ENCODE data around the gene VWA3B. TPM values are rescaled to one million over a fixed set of nuclear protein-coding genes. Genes with fewer than 3 reads are reported as not detected.

The VWA3B gene
- total and polyA plus RNA-seq, 8 donors, result 0.03 to 134 (median 2.2) TPM; not detected in 2

- intact Hi-C loops (cut with DNase I; ENCODE audit: low total_unique reads), result no loop called here
- Histone ChIP-seq H3K4me1 (peaks cover 18 to 49% (median 25%) of the 10 kb centered on the region in 4 donors), H3K27me3 (peaks cover 0 to 13% (median 0%) of the 10 kb centered on the region in 3 donors), H3K4me3 (no peak overlapping the region), H3K36me3 (no peaks in the 10 kb centered on the region), H3K9me3 (no peaks in the 10 kb centered on the region), H3K27ac (peak overlapping the region in 3 of 5 donors; percentile 77 to 86 (median 83))
- peak in 1 of 2 donors; percentile 45 for DNase-seq
- 82 to 91% (median 84%) methylated on average over 5 of the region's 5 CpGs for WGBS, 5 donors
- TF ChIP-seq EP300 (IDR thresholded peaks at IDR 0.05) (no peak), POLR2A (IDR thresholded peaks at IDR 0.05) (no peak), POLR2AphosphoS5 (IDR thresholded peaks at IDR 0.05) (no peak)
- TF ChIP-seq, protein P1, sequence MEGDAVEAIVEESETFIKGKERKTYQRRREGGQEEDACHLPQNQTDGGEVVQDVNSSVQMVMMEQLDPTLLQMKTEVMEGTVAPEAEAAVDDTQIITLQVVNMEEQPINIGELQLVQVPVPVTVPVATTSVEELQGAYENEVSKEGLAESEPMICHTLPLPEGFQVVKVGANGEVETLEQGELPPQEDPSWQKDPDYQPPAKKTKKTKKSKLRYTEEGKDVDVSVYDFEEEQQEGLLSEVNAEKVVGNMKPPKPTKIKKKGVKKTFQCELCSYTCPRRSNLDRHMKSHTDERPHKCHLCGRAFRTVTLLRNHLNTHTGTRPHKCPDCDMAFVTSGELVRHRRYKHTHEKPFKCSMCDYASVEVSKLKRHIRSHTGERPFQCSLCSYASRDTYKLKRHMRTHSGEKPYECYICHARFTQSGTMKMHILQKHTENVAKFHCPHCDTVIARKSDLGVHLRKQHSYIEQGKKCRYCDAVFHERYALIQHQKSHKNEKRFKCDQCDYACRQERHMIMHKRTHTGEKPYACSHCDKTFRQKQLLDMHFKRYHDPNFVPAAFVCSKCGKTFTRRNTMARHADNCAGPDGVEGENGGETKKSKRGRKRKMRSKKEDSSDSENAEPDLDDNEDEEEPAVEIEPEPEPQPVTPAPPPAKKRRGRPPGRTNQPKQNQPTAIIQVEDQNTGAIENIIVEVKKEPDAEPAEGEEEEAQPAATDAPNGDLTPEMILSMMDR (IDR thresholded peaks at IDR 0.05), result no peak
Observed at GRCh38 chr2:98088261-98088660, 1.3 kb downstream of the VWA3B start.

DNA sequence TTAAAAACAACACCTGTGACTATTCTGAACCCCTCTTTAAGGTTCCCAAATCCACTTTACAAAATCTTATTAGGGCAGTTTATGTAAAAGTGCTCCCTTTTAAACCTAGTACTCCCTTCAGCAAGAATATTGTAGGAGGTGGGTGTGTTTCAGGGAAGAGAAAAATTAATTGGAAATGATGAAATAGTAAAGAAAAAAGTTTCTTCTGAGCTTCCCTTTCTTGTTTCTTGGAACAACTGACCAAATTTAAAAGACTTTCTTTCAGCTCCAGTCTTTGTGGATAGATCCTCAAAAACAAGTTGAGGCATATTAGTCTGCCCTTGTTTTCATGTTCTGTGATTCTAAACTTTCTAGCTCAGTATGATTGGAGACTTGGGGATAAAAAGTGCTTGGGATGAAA, 3.0 kb downstream of the VWA3B start:
- Histone ChIP-seq H3K4me1 (peaks cover 18 to 49% (median 21%) of the 10 kb centered on the region in 4 donors), H3K4me3 (no peak overlapping the region), H3K27me3 (peaks cover 0 to 9% (median 0%) of the 10 kb centered on the region in 3 donors), H3K27ac (no peak overlapping the region), H3K36me3 (no peaks in the 10 kb centered on the region), H3K9me3 (no peaks in the 10 kb centered on the region)
- TF ChIP-seq POLR2AphosphoS5 (IDR thresholded peaks at IDR 0.05) (no peak), POLR2A (IDR thresholded peaks at IDR 0.05) (no peak), EP300 (IDR thresholded peaks at IDR 0.05) (no peak)
- TF ChIP-seq, protein P1 (IDR thresholded peaks at IDR 0.05), result no peak
- intact Hi-C loops (cut with DNase I; ENCODE audit: low total_unique reads), result no loop called here
- no peak for DNase-seq

DNA sequence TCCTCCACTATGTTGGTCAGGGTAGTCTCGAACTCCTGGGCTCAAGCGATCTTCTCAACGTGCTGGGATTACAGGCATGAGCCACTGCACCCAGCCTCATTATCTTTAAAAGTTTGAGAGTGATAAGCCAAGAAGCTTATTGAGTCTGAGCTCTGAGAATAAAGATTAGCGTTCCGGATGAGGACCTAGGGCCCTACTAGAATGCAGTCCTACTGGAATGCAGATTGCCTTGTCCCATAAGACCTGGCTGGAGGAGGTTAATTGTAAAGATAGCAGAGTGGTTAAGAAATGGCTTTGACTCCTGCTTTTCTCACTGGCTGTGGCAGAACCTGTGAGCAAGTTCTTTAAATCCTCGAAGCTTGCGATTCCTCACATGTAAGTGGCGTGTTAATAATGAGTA, 4.0 kb downstream of the VWA3B start:
- intact Hi-C loops (cut with DNase I; ENCODE audit: low total_unique reads), result no loop called here
- 51 to 75% (median 64%) methylated on average over 8 of the region's 8 CpGs for WGBS, 5 donors
- Histone ChIP-seq H3K4me1 (peaks cover 18 to 47% (median 21%) of the 10 kb centered on the region in 4 donors), H3K9me3 (peaks cover 0 to 8% (median 0%) of the 10 kb centered on the region in 4 donors), H3K27me3 (peaks cover 0 to 6% (median 0%) of the 10 kb centered on the region in 3 donors), H3K27ac (no peak overlapping the region), H3K4me3 (no peak overlapping the region), H3K36me3 (no peaks in the 10 kb centered on the region)
- TF ChIP-seq POLR2AphosphoS5 (IDR thresholded peaks at IDR 0.05) (no peak), EP300 (IDR thresholded peaks at IDR 0.05) (no peak), POLR2A (IDR thresholded peaks at IDR 0.05) (no peak)
- TF ChIP-seq, protein P1 (IDR thresholded peaks at IDR 0.05), result no peak
- no peak for DNase-seq

GRCh38 chr2:98091738-98092137, 4.8 kb downstream of the VWA3B start:
- Histone ChIP-seq H3K4me1 (peaks cover 12 to 39% (median 14%) of the 10 kb centered on the region in 4 donors), H3K4me3 (no peak overlapping the region), H3K27ac (no peak overlapping the region), H3K9me3 (peaks cover 0 to 13% (median 0%) of the 10 kb centered on the region in 4 donors), H3K36me3 (no peaks in the 10 kb centered on the region), H3K27me3 (peaks cover 0 to 5% (median 0%) of the 10 kb centered on the region in 3 donors)
- intact Hi-C loops (cut with DNase I; ENCODE audit: low total_unique reads), result no loop called here
- TF ChIP-seq POLR2AphosphoS5 (IDR thresholded peaks at IDR 0.05) (no peak), POLR2A (IDR thresholded peaks at IDR 0.05) (no peak)
- no peak for DNase-seq
- WGBS, 5 donors, result 81 to 97% (median 88%) methylated on average over 1 of the region's 1 CpG

DNA sequence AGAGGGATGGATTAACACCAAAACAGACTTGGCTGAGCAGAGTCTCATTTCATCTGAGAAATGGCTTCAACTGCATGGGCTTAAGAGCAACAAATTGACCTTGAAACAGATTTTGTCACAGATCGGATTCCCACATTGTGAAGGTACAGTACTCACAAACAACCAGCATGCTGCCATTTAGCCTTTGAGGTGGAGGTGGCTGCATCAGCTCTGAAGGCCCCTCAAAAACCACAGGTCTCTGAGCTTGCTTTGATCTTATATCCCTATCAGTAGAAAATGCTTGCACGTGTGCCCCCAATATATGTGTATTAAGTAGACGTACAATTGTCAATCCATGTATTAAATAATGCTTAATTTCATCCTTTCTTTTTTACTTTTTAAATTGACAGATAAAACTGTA, 6.2 kb downstream of the VWA3B start:
- H3K27ac ChIP-seq, result no peak overlapping the region
- WGBS, 5 donors, result 78 to 91% (median 87%) methylated on average over 3 of the region's 3 CpGs
- no peaks in the 10 kb centered on the region for H3K36me3 ChIP-seq
- peaks cover 0 to 19% (median 0%) of the 10 kb centered on the region in 4 donors for H3K9me3 ChIP-seq
- TF ChIP-seq POLR2A (IDR thresholded peaks at IDR 0.05) (no peak), POLR2AphosphoS5 (IDR thresholded peaks at IDR 0.05) (no peak)
- intact Hi-C loops (cut with DNase I; ENCODE audit: low total_unique reads), result no loop called here
- peaks cover 0 to 28% (median 2%) of the 10 kb centered on the region in 4 donors for H3K4me1 ChIP-seq
- H3K27me3 ChIP-seq, result no peaks in the 10 kb centered on the region
- no peak overlapping the region for H3K4me3 ChIP-seq
- DNase-seq, result no peak
